Mesothelial cell of epicardium (in vitro differentiated cells): ENCODE results near the gene RAB4A. TPM values are rescaled to one million over a fixed set of nuclear protein-coding genes. Genes with fewer than 3 reads are reported as not detected.

Source experiments
- DNase-seq, 2 experiments: peaks; one replicate each; pipeline ENCODE4 v3.0.0; 2021; ENCODE audit warnings: low spot score in 2 of 2; ENCODE audit not compliant: unreplicated experiment in 2 of 2
- H3K27ac Mint-ChIP-seq: 2 replicates; pipeline ENCODE4 v1.8.0; 2021; ENCODE audit warnings: mixed read lengths
- H3K27me3 Mint-ChIP-seq: 2 replicates; pipeline ENCODE4 v1.8.0; 2021; ENCODE audit warnings: low read depth, mixed read lengths
- H3K36me3 Mint-ChIP-seq: 2 replicates; pipeline ENCODE4 v1.8.0; 2021; ENCODE audit warnings: mixed read lengths
- H3K4me1 Mint-ChIP-seq: 2 replicates; pipeline ENCODE4 v1.8.0; 2021; ENCODE audit warnings: mixed read lengths
- H3K4me3 Mint-ChIP-seq: 2 replicates; pipeline ENCODE4 v1.8.0; 2021; ENCODE audit warnings: mild to moderate bottlenecking, moderate library complexity, mixed read lengths
- H3K9me3 Mint-ChIP-seq: 2 replicates; pipeline ENCODE4 v1.8.0; 2021; ENCODE audit warnings: mixed read lengths
- total RNA-seq: library from RNA; stranded (reverse); gene quantifications from 3 replicates; pipeline ENCODE4 v1.2.1, GENCODE V29; 2021
- TF ChIP-seq, protein P1 (sequence below): fragments of 200-600 bp; sonication (generic); IDR thresholded peaks from one replicate; pipeline ENCODE4 v1.5.0; 2021; ENCODE audit warnings: antibody characterized with exemption; ENCODE audit not compliant: unreplicated experiment

RAB4A gene
- total RNA-seq, 1 donor from 2014 or later, result 59.8 TPM

- H3K4me3 Mint-ChIP-seq, result no peak overlapping the region
- H3K9me3 Mint-ChIP-seq, result no peaks in the 10 kb centered on the region
- no peaks in the 10 kb centered on the region for H3K27me3 Mint-ChIP-seq
- TF ChIP-seq, protein P1, sequence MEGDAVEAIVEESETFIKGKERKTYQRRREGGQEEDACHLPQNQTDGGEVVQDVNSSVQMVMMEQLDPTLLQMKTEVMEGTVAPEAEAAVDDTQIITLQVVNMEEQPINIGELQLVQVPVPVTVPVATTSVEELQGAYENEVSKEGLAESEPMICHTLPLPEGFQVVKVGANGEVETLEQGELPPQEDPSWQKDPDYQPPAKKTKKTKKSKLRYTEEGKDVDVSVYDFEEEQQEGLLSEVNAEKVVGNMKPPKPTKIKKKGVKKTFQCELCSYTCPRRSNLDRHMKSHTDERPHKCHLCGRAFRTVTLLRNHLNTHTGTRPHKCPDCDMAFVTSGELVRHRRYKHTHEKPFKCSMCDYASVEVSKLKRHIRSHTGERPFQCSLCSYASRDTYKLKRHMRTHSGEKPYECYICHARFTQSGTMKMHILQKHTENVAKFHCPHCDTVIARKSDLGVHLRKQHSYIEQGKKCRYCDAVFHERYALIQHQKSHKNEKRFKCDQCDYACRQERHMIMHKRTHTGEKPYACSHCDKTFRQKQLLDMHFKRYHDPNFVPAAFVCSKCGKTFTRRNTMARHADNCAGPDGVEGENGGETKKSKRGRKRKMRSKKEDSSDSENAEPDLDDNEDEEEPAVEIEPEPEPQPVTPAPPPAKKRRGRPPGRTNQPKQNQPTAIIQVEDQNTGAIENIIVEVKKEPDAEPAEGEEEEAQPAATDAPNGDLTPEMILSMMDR, result no peak
- H3K36me3 Mint-ChIP-seq, result peaks cover 24% of the 10 kb centered on the region
- H3K27ac Mint-ChIP-seq, result no peak overlapping the region
- peaks cover 6% of the 10 kb centered on the region for H3K4me1 Mint-ChIP-seq
- DNase-seq, result no peak
These were observed 26.8 kb downstream of the RAB4A start for GRCh38 chr1:229297746-229298145.

DNA sequence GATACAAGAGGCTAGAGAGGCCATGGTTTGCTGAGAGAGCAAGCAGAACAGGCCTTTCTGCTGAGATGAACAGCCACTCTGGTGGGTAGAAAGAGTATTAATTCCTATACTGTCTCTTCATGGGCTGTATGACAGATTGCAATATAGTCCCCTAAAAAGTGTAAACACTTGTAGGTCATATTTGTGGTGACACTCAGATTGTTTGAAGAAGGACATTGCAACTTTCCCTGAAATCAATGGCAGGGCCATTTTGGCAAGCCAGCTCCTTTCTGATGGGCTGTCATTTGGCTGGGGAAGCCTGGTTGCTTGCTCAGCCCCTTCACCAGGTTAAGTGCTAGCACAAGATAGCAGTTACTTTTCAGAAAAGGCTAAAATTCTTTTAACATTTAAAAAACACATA is 27.5 kb downstream of the RAB4A start:
- no peak for DNase-seq
- no peak overlapping the region for H3K4me3 Mint-ChIP-seq
- no peaks in the 10 kb centered on the region for H3K9me3 Mint-ChIP-seq
- no peak overlapping the region for H3K27ac Mint-ChIP-seq
- H3K27me3 Mint-ChIP-seq, result no peaks in the 10 kb centered on the region
- TF ChIP-seq, protein P1, result no peak
- H3K4me1 Mint-ChIP-seq, result peaks cover 6% of the 10 kb centered on the region
- H3K36me3 Mint-ChIP-seq, result peaks cover 24% of the 10 kb centered on the region

- H3K9me3 Mint-ChIP-seq, result no peaks in the 10 kb centered on the region
- TF ChIP-seq, protein P1, result no peak
- H3K4me1 Mint-ChIP-seq, result peaks cover 6% of the 10 kb centered on the region
- H3K27me3 Mint-ChIP-seq, result no peaks in the 10 kb centered on the region
- DNase-seq, result no peak
- peaks cover 22% of the 10 kb centered on the region for H3K36me3 Mint-ChIP-seq
- H3K27ac Mint-ChIP-seq, result no peak overlapping the region
- no peak overlapping the region for H3K4me3 Mint-ChIP-seq
These were observed 28.1 kb downstream of the RAB4A start for GRCh38 chr1:229298887-229299503.

DNA sequence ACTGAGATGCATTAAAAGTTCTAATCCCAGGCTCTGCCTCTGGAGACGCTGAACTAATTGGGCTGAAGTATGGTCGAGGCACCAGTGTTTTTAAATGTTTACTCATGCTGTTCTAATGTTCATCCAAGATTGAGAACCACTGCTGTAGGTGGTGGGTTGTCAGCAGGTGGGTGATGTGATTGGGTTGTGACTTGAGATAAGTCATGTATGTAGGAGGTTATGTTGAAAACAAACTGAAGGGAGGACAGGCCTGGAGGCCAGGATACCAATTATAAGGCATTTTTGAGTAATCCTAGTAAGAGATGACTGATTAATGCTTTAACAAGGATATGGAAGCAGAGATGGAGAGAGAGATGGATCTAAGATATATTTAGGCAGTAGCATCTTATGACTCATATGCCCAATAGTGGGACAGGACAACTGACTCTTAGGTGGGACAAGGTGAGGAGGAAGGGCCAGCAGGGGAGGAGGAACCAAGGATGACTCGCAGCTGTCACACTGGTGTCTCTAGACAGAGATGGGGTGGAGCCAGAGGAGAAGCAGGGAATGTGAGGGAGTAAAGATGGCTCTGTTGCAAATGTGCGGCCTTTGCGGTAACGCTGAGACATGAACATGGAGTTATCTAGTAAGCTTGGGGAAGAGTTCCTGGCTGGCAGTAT is 29.3 kb downstream of the RAB4A start:
- H3K27ac Mint-ChIP-seq, result no peak overlapping the region
- H3K4me1 Mint-ChIP-seq, result peaks cover 6% of the 10 kb centered on the region
- peaks cover 20% of the 10 kb centered on the region for H3K36me3 Mint-ChIP-seq
- H3K9me3 Mint-ChIP-seq, result no peaks in the 10 kb centered on the region
- H3K27me3 Mint-ChIP-seq, result no peaks in the 10 kb centered on the region
- H3K4me3 Mint-ChIP-seq, result no peak overlapping the region
- TF ChIP-seq, protein P1, result no peak
- no peak for DNase-seq

- H3K9me3 Mint-ChIP-seq, result no peaks in the 10 kb centered on the region
- no peaks in the 10 kb centered on the region for H3K4me1 Mint-ChIP-seq
- no peaks in the 10 kb centered on the region for H3K27me3 Mint-ChIP-seq
- TF ChIP-seq, protein P1, result no peak
- H3K27ac Mint-ChIP-seq, result no peak overlapping the region
- H3K36me3 Mint-ChIP-seq, result peaks cover 26% of the 10 kb centered on the region
- no peak for DNase-seq
- no peak overlapping the region for H3K4me3 Mint-ChIP-seq
These were observed 31.8 kb downstream of the RAB4A start for GRCh38 chr1:229302740-229303139.
